Esophagus muscularis mucosa (tissue), 4 donors: Measurements from ENCODE around the gene NAXE. TPM values are rescaled to one million over a fixed set of nuclear protein-coding genes. Genes with fewer than 3 reads are reported as not detected.

ENCODE experiments used
- DNase-seq: peaks from one replicate; pipeline ENCODE4 v3.0.0-alpha.2; 2017; ENCODE audit errors: extremely low spot score
- H3K27ac ChIP-seq, 4 donors: fragments of 200-600 bp; sonication (generic); replicated peaks in 1 of 4; 1 replicate in 3 of 4; 2 replicates in 1 of 4; pipeline ENCODE4 v1.5.1; 2016 to 2019; ENCODE audit warnings: mild to moderate bottlenecking in 1 of 4
- H3K27me3 ChIP-seq, 4 donors: fragments of 200-600 bp; sonication (generic); one replicate each; pipeline versions ENCODE4 v1.5.1 to v1.6.0; 2016 to 2019
- H3K36me3 ChIP-seq, 4 donors: fragments of 200-600 bp; sonication (generic); one replicate each; pipeline ENCODE4 v1.5.1; 2016 to 2019
- H3K4me1 ChIP-seq, 4 donors: fragments of 200-600 bp; sonication (generic); one replicate each; pipeline ENCODE4 v1.5.1; 2016 to 2019
- H3K4me3 ChIP-seq, 4 donors: fragments of 200-600 bp; sonication (generic); 1 replicate in 2 of 4; 2 replicates in 2 of 4; pipeline ENCODE4 v1.5.1; 2016 to 2019; ENCODE audit warnings: mild to moderate bottlenecking in 4 of 4, moderate library complexity in 1 of 4
- H3K9me3 ChIP-seq, 4 donors: fragments of 200-600 bp; sonication (generic); 1 replicate in 3 of 4; 2 replicates in 1 of 4; pipeline ENCODE4 v1.5.1; 2016 to 2019
- EP300 ChIP-seq: sonication (generic); formaldehyde crosslinking; IDR thresholded peaks from one replicate; pipeline ENCODE4 v1.6.1; 2017; ENCODE audit warnings: antibody characterized with exemption
- POLR2A ChIP-seq: fragments of 450-650 bp; IDR thresholded peaks from one replicate; pipeline ENCODE4 v1.6.1; 2017; ENCODE audit warnings: antibody characterized with exemption, moderate library complexity, mild to moderate bottlenecking, low read depth
- POLR2AphosphoS5 ChIP-seq, 2 donors: sonication (generic); formaldehyde crosslinking; IDR thresholded peaks; one replicate each; pipeline ENCODE4 v1.6.1; 2017; ENCODE audit warnings: antibody characterized with exemption in 2 of 2
- WGBS: methylation state at CpG from one replicate; pipeline ENCODE4 v1.1.5; 2018; 5-methylcytosine and 5-hydroxymethylcytosine counted together
- intact Hi-C: fragments of 100-400 bp; cut with DNase I; formaldehyde crosslinking; loops from one replicate; pipeline ENCODE4 v1.15.1; 2023
- total RNA-seq, 4 donors: library from RNA; depleted of rRNA; stranded (reverse); fragments of >200 nt; gene quantifications; one replicate each; pipeline versions ENCODE4 v1.1.0 to v1.2.1, GENCODE V29; 2016
- TF ChIP-seq, protein P1 (sequence below), 3 experiments: fragments of 200-600 bp in 2 of 3; fragments of 450-650 bp in 1 of 3; sonication (generic) in 2 of 3; IDR thresholded peaks; one replicate each; pipeline ENCODE4 v1.5.1; 2017 to 2019; ENCODE audit warnings: antibody characterized with exemption in 3 of 3, mild to moderate bottlenecking in 2 of 3, moderate library complexity in 1 of 3

Gene NAXE
- total RNA-seq, 4 donors from 2014 or later: 73.5 to 98.0 (median 85.2) TPM

- peaks cover 0 to 8% (median 6%) of the 10 kb centered on the region in 4 donors for H3K4me1 ChIP-seq
- no peaks in the 10 kb centered on the region for H3K9me3 ChIP-seq
- 74% methylated on average over 8 of the region's 9 CpGs for WGBS
- no peaks in the 10 kb centered on the region for H3K36me3 ChIP-seq
- DNase-seq: no peak
- H3K27me3 ChIP-seq: no peaks in the 10 kb centered on the region
- intact Hi-C loops: loop anchor here (10.0 kb wide), 1 partner anchor 72 kb away; no protein-coding TSS in a partner anchor
- H3K27ac ChIP-seq: no peak overlapping the region
- TF ChIP-seq, protein P1, sequence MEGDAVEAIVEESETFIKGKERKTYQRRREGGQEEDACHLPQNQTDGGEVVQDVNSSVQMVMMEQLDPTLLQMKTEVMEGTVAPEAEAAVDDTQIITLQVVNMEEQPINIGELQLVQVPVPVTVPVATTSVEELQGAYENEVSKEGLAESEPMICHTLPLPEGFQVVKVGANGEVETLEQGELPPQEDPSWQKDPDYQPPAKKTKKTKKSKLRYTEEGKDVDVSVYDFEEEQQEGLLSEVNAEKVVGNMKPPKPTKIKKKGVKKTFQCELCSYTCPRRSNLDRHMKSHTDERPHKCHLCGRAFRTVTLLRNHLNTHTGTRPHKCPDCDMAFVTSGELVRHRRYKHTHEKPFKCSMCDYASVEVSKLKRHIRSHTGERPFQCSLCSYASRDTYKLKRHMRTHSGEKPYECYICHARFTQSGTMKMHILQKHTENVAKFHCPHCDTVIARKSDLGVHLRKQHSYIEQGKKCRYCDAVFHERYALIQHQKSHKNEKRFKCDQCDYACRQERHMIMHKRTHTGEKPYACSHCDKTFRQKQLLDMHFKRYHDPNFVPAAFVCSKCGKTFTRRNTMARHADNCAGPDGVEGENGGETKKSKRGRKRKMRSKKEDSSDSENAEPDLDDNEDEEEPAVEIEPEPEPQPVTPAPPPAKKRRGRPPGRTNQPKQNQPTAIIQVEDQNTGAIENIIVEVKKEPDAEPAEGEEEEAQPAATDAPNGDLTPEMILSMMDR (IDR thresholded peaks at IDR 0.05): no peak
- TF ChIP-seq POLR2AphosphoS5 (IDR thresholded peaks at IDR 0.05) (no peak), POLR2A (no peak), EP300 (no peak)
- no peak overlapping the region for H3K4me3 ChIP-seq
Observed at GRCh38 chr1:156582388-156583017, 9.1 kb upstream of the NAXE start.

- no peaks in the 10 kb centered on the region for H3K27me3 ChIP-seq
- intact Hi-C loops: loop anchor here (2.0 to 10.0 kb wide), 2 partner anchors 25 to 71 kb away; no protein-coding TSS in a partner anchor
- peaks cover 0 to 8% (median 6%) of the 10 kb centered on the region in 4 donors for H3K4me1 ChIP-seq
- WGBS: 55% methylated on average over 20 of the region's 20 CpGs
- H3K9me3 ChIP-seq: no peaks in the 10 kb centered on the region
- no peak overlapping the region for H3K27ac ChIP-seq
- DNase-seq: no peak
- H3K4me3 ChIP-seq: no peak overlapping the region
- no peaks in the 10 kb centered on the region for H3K36me3 ChIP-seq
- TF ChIP-seq POLR2AphosphoS5 (IDR thresholded peaks at IDR 0.05) (peak in 1 of 2 donors; percentile 28), POLR2A (no peak), EP300 (no peak)
- TF ChIP-seq, protein P1 (IDR thresholded peaks at IDR 0.05): peak; percentile 94 to 97 (median 95)
Observed at GRCh38 chr1:156583821-156584622, 7.6 kb upstream of the NAXE start.

GRCh38 chr1:156584813-156585212 is 6.8 kb upstream of the NAXE start:
- Histone ChIP-seq H3K9me3 (no peaks in the 10 kb centered on the region), H3K27me3 (no peaks in the 10 kb centered on the region), H3K4me3 (no peak overlapping the region), H3K27ac (no peak overlapping the region), H3K36me3 (no peaks in the 10 kb centered on the region), H3K4me1 (peaks cover 0 to 8% (median 6%) of the 10 kb centered on the region in 4 donors)
- intact Hi-C loops: loop anchor here (2.0 to 10.0 kb wide), 2 partner anchors 24 to 70 kb away; no protein-coding TSS in a partner anchor
- TF ChIP-seq EP300: no peak
- TF ChIP-seq, protein P1 (IDR thresholded peaks at IDR 0.05): no peak
- TF ChIP-seq POLR2A: no peak
- TF ChIP-seq POLR2AphosphoS5 (IDR thresholded peaks at IDR 0.05): no peak
- no peak for DNase-seq
- WGBS: 55% methylated on average over 11 of the region's 11 CpGs

DNA sequence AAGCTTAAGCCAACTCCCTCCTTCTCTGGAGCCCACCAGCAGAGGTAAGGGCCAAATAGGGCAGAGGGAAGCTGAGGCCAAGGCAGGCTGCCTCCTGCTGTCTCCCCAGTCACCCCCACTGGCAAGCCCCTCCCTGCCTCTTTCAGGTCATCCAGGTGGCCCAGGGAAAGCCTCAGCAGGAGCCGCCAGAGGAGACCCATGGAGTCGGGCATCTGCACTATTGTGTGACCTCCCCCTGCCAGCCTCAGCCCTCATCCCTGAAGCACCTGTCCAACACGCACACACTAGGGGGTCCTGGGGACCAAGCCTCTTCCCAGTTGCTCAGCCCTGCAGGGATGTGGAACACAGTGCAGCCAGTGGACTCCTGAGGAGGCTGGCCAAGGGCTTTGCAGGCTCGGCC is 5.3 kb upstream of the NAXE start:
- TF ChIP-seq POLR2A: no peak
- TF ChIP-seq, protein P1 (IDR thresholded peaks at IDR 0.05): no peak
- TF ChIP-seq POLR2AphosphoS5 (IDR thresholded peaks at IDR 0.05): no peak
- TF ChIP-seq EP300: no peak
- 100% methylated on average over 2 of the region's 4 CpGs for WGBS
- Histone ChIP-seq H3K27ac (no peak overlapping the region), H3K4me1 (peaks cover 7 to 14% (median 12%) of the 10 kb centered on the region in 4 donors), H3K27me3 (no peaks in the 10 kb centered on the region), H3K36me3 (no peaks in the 10 kb centered on the region), H3K4me3 (no peak overlapping the region), H3K9me3 (no peaks in the 10 kb centered on the region)
- no peak for DNase-seq
- intact Hi-C loops: loop anchor here (10.0 kb wide), 1 partner anchor 68 kb away; no protein-coding TSS in a partner anchor
